K562 (cell line): ENCODE data around the gene RDH16. TPM values are rescaled to one million over a fixed set of nuclear protein-coding genes. Genes with fewer than 3 reads are reported as not detected.

ENCODE experiments used
- CBX1 ChIP-seq: sonication (generic); IDR thresholded peaks from 2 replicates; pipeline ENCODE4 v1.6.1; 2016; ENCODE audit warnings: antibody characterized with exemption, low read depth, mild to moderate bottlenecking
- CHCHD3 ChIP-seq: fragments of 250-450 bp; sonication (Bioruptor Pico); IDR thresholded peaks from 2 replicates; pipeline ENCODE4 v2.1.2; 2022; ENCODE audit warnings: mild to moderate bottlenecking
- FOXA3 ChIP-seq, 2 experiments: fragments of 450-650 bp in 1 of 2; sonication (generic) in 1 of 2; formaldehyde crosslinking; IDR thresholded peaks in 1 of 2; conservative IDR thresholded peaks in 1 of 2; 2 replicates each; pipeline versions ENCODE4 v1.4.0 to v1.8.0; 2020 to 2022; ENCODE audit warnings: mild to moderate bottlenecking in 2 of 2, missing genetic modification reagents in 1 of 2
- HNRNPK ChIP-seq: fragments of 200-400 bp; formaldehyde crosslinking; IDR thresholded peaks from one replicate; pipeline ENCODE4 v1.6.1; 2018; ENCODE audit warnings: mild to moderate bottlenecking, low read depth, low read length; ENCODE audit not compliant: poor library complexity, severe bottlenecking
- MTA1 ChIP-seq: fragments of 450-650 bp; IDR thresholded peaks from 2 replicates; pipeline ENCODE4 v1.6.1; 2017; ENCODE audit warnings: borderline replicate concordance
- PTTG1 ChIP-seq: fragments of 450-650 bp; IDR thresholded peaks from 2 replicates; pipeline ENCODE4 v1.6.1; 2016; ENCODE audit warnings: low read depth, mild to moderate bottlenecking, missing genetic modification characterization, missing compliant biosample characterization
- RBBP5 ChIP-seq: fragments of 200-600 bp; sonication (generic); IDR thresholded peaks from 2 replicates; pipeline ENCODE4 v1.6.1; 2012; ENCODE audit warnings: borderline replicate concordance, mild to moderate bottlenecking, low read length, control low read depth, inconsistent platforms; ENCODE audit not compliant: insufficient read depth, poor library complexity, severe bottlenecking
- SMARCA5 ChIP-seq: fragments of 450-650 bp; IDR thresholded peaks from 2 replicates; pipeline ENCODE4 v1.6.1; 2016
- SPI1 ChIP-seq: IDR thresholded peaks from 2 replicates; pipeline ENCODE4 v1.6.1; 2011; ENCODE audit warnings: low read depth, low read length, control low read depth, borderline replicate concordance
- U2AF1 ChIP-seq: fragments of 200-400 bp; formaldehyde crosslinking; optimal IDR thresholded peaks from 2 replicates; pipeline ENCODE3; 2017; ENCODE audit warnings: mild to moderate bottlenecking, low read depth, low read length, moderate library complexity
- ZNF444 ChIP-seq: fragments of 250-450 bp; sonication (Bioruptor Pico); IDR thresholded peaks from 2 replicates; pipeline ENCODE4 v1.4.0; 2020; ENCODE audit warnings: mild to moderate bottlenecking, moderate library complexity
- polyA plus RNA-seq, 8 experiments: library from polyadenylated mRNA; depleted of rRNA in 4 of 8; stranded (reverse) in 5 of 8; unstranded in 3 of 8; fragments of >200 nt; fragmentation: Nextera tagmentation in 2 of 8; fragmentation: Illumina TruSeq in 1 of 8; extraction: Ambion mirVana in 2 of 8; extraction: Trizol in 1 of 8; gene quantifications; 2 replicates each; pipeline versions ENCODE4 v1.2.1 to v1.2.3, GENCODE V29; 2011 to 2014; ENCODE audit warnings: inconsistent platforms in 1 of 8, missing spikeins in 1 of 8
- total RNA-seq, 7 experiments: library from RNA; depleted of rRNA in 6 of 7; stranded (reverse); fragments of >200 nt in 6 of 7; fragmentation: Illumina TruSeq in 2 of 7; extraction: Trizol in 2 of 7; gene quantifications; 2 replicates each; pipeline versions ENCODE4 v1.2.1 to v1.2.3, GENCODE V29; 2011 to 2021; ENCODE audit warnings: low replicate concordance in 1 of 7
- TF ChIP-seq, protein P1 (sequence below): IDR thresholded peaks from 2 replicates; pipeline ENCODE4 v1.6.1; 2012; ENCODE audit warnings: low read depth, low read length, improper control_type of control experiment, borderline replicate concordance

RDH16 gene
- total and polyA plus RNA-seq, 9 of the 15 experiments (the other 6 are each of a cell fraction or from before 2014, with no cell fraction given), result 0.11 to 0.52 (median 0.22) TPM; not detected in 1

DNA sequence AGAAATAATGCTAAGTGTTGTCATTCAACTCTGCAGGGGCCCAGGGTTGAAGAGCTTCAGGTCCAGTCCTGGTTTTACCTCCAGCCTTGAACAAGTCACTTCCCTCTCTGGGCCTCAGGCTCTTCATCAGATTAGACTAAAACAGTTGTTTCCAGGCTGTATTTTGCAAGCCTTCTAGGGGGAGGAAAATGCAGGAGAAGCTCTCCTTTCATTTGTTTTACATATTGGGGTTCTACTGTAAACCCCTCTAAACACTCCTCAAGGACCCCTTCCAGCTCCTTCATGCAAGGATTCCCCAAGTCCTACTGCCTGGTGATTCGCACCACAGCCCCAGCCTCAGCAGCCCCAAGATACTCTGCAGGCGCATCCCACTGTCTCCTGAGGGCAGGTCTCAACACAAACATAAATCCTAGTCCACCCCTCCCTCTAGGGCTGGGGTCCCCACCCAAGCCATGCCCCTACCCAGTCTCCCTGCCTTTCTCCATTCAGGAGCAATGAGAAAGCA lies 25.9 kb downstream of the RDH16 start (continued):
- TF ChIP-seq, protein P1, sequence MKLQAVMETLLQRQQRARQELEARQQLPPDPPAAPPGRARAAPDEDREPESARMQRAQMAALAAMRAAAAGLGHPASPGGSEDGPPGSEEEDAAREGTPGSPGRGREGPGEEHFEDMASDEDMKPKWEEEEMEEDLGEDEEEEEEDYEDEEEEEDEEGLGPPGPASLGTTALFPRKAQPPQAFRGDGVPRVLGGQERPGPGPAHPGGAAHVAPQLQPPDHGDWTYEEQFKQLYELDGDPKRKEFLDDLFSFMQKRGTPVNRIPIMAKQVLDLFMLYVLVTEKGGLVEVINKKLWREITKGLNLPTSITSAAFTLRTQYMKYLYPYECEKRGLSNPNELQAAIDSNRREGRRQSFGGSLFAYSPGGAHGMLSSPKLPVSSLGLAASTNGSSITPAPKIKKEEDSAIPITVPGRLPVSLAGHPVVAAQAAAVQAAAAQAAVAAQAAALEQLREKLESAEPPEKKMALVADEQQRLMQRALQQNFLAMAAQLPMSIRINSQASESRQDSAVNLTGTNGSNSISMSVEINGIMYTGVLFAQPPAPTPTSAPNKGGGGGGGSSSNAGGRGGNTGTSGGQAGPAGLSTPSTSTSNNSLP, result 0 out of 2 replicates have a peak, but pooled peaks have one; percentile 47
- TF ChIP-seq PTTG1 (tag) (no peak), RBBP5 (peak; percentile 92), SPI1 (peak; percentile 92), U2AF1 (no peak), MTA1 (no peak), ZNF444 (no peak), HNRNPK (no peak), CBX1 (no peak), CHCHD3 (no peak), SMARCA5 (no peak), FOXA3 (CRISPR knock-in tag; conservative IDR thresholded peaks at IDR 0.05 in 1 of 2, IDR thresholded peaks at IDR 0.05 in 1 of 2) (no peak)
